Measurements from ENCODE around the gene IMMP2L.

IMMP2L gene

GRCh38 chr7:111014079-111014478 lies 548.2 kb downstream of the IMMP2L start:
- peaks cover 85% of the 10 kb centered on the region for H3K4me1 Mint-ChIP-seq
- no peaks in the 10 kb centered on the region for H3K36me3 Mint-ChIP-seq (ENCODE audit: low read depth)
- H3K9me3 Mint-ChIP-seq, result no peaks in the 10 kb centered on the region
- peak overlapping the region; percentile 28 for H3K4me3 Mint-ChIP-seq
- no peak for ATAC-seq
- DNase-seq, result no peak
- no peaks in the 10 kb centered on the region for H3K27me3 Mint-ChIP-seq
- H3K27ac Mint-ChIP-seq, result peak overlapping the region; percentile 88

GRCh38 chr7:111012799-111013675 lies 549.3 kb downstream of the IMMP2L start:
- peak overlapping the region; percentile 66 for H3K4me3 Mint-ChIP-seq
- peaks cover 77% of the 10 kb centered on the region for H3K4me1 Mint-ChIP-seq
- H3K27ac Mint-ChIP-seq, result peak overlapping the region; percentile 88
- DNase-seq, result peak; percentile 35
- H3K27me3 Mint-ChIP-seq, result no peaks in the 10 kb centered on the region
- H3K9me3 Mint-ChIP-seq, result no peaks in the 10 kb centered on the region
- H3K36me3 Mint-ChIP-seq (ENCODE audit: low read depth), result no peaks in the 10 kb centered on the region
- peak; percentile 90 for ATAC-seq

GRCh38 chr7:111012149-111012548 lies 550.1 kb downstream of the IMMP2L start:
- H3K27me3 Mint-ChIP-seq, result no peaks in the 10 kb centered on the region
- peak overlapping the region; percentile 88 for H3K27ac Mint-ChIP-seq
- DNase-seq, result no peak
- peak overlapping the region; percentile 72 for H3K4me3 Mint-ChIP-seq
- H3K9me3 Mint-ChIP-seq, result no peaks in the 10 kb centered on the region
- H3K4me1 Mint-ChIP-seq, result peaks cover 68% of the 10 kb centered on the region
- ATAC-seq, result no peak
- no peaks in the 10 kb centered on the region for H3K36me3 Mint-ChIP-seq (ENCODE audit: low read depth)

GRCh38 chr7:111011520-111011919 lies 550.8 kb downstream of the IMMP2L start:
- H3K27me3 Mint-ChIP-seq, result no peaks in the 10 kb centered on the region
- peak overlapping the region; percentile 88 for H3K27ac Mint-ChIP-seq
- ATAC-seq, result peak; percentile 21
- DNase-seq, result no peak
- peak overlapping the region; percentile 72 for H3K4me3 Mint-ChIP-seq
- no peaks in the 10 kb centered on the region for H3K36me3 Mint-ChIP-seq (ENCODE audit: low read depth)
- peaks cover 65% of the 10 kb centered on the region for H3K4me1 Mint-ChIP-seq
- no peaks in the 10 kb centered on the region for H3K9me3 Mint-ChIP-seq

GRCh38 chr7:111010798-111011197 lies 551.5 kb downstream of the IMMP2L start:
- H3K27me3 Mint-ChIP-seq, result no peaks in the 10 kb centered on the region
- H3K4me3 Mint-ChIP-seq, result peak overlapping the region; percentile 25
- no peaks in the 10 kb centered on the region for H3K36me3 Mint-ChIP-seq (ENCODE audit: low read depth)
- H3K4me1 Mint-ChIP-seq, result peaks cover 62% of the 10 kb centered on the region
- H3K9me3 Mint-ChIP-seq, result no peaks in the 10 kb centered on the region
- peak; percentile 53 for ATAC-seq
- H3K27ac Mint-ChIP-seq, result peak overlapping the region; percentile 88
- no peak for DNase-seq

- no peaks in the 10 kb centered on the region for H3K27me3 Mint-ChIP-seq
- peak overlapping the region; percentile 25 for H3K4me3 Mint-ChIP-seq
- H3K36me3 Mint-ChIP-seq (ENCODE audit: low read depth), result no peaks in the 10 kb centered on the region
- DNase-seq (no peak), ATAC-seq (no peak)
- peak overlapping the region; percentile 88 for H3K27ac Mint-ChIP-seq
- no peaks in the 10 kb centered on the region for H3K9me3 Mint-ChIP-seq
- peaks cover 50% of the 10 kb centered on the region for H3K4me1 Mint-ChIP-seq
Measured at GRCh38 chr7:111009526-111010040, 552.7 kb downstream of the IMMP2L start.

GRCh38 chr7:111006691-111007090 lies 555.6 kb downstream of the IMMP2L start:
- no peak for ATAC-seq
- H3K27ac Mint-ChIP-seq, result no peak overlapping the region
- DNase-seq, result no peak
- no peaks in the 10 kb centered on the region for H3K27me3 Mint-ChIP-seq
- no peaks in the 10 kb centered on the region for H3K36me3 Mint-ChIP-seq (ENCODE audit: low read depth)
- H3K4me3 Mint-ChIP-seq, result no peak overlapping the region
- H3K9me3 Mint-ChIP-seq, result no peaks in the 10 kb centered on the region
- H3K4me1 Mint-ChIP-seq, result peaks cover 37% of the 10 kb centered on the region

GRCh38 chr7:111006040-111006439 lies 556.3 kb downstream of the IMMP2L start:
- no peak for DNase-seq
- Mint-ChIP-seq H3K36me3 (ENCODE audit: low read depth) (no peaks in the 10 kb centered on the region), H3K4me3 (no peak overlapping the region), H3K27ac (no peak overlapping the region), H3K4me1 (peaks cover 34% of the 10 kb centered on the region), H3K27me3 (no peaks in the 10 kb centered on the region), H3K9me3 (no peaks in the 10 kb centered on the region)
- peak; percentile 64 for ATAC-seq

GRCh38 chr7:111005445-111005844 lies 556.8 kb downstream of the IMMP2L start:
- Mint-ChIP-seq H3K27me3 (no peaks in the 10 kb centered on the region), H3K4me1 (peaks cover 28% of the 10 kb centered on the region), H3K27ac (no peak overlapping the region), H3K9me3 (no peaks in the 10 kb centered on the region), H3K36me3 (ENCODE audit: low read depth) (no peaks in the 10 kb centered on the region), H3K4me3 (no peak overlapping the region)
- ATAC-seq (no peak), DNase-seq (no peak)

GRCh38 chr7:111004310-111004901 lies 557.9 kb downstream of the IMMP2L start:
- H3K9me3 Mint-ChIP-seq, result peaks cover 7% of the 10 kb centered on the region
- no peak overlapping the region for H3K4me3 Mint-ChIP-seq
- DNase-seq (no peak), ATAC-seq (peak; percentile 53)
- peaks cover 3% of the 10 kb centered on the region for H3K36me3 Mint-ChIP-seq (ENCODE audit: low read depth)
- no peaks in the 10 kb centered on the region for H3K27me3 Mint-ChIP-seq
- H3K27ac Mint-ChIP-seq, result no peak overlapping the region
- H3K4me1 Mint-ChIP-seq, result peaks cover 18% of the 10 kb centered on the region

- ATAC-seq (peak; percentile 88), DNase-seq (no peak)
- H3K27ac Mint-ChIP-seq, result no peak overlapping the region
- H3K36me3 Mint-ChIP-seq (ENCODE audit: low read depth), result peaks cover 4% of the 10 kb centered on the region
- H3K9me3 Mint-ChIP-seq, result peaks cover 11% of the 10 kb centered on the region
- no peak overlapping the region for H3K4me3 Mint-ChIP-seq
- H3K27me3 Mint-ChIP-seq, result no peaks in the 10 kb centered on the region
- peaks cover 17% of the 10 kb centered on the region for H3K4me1 Mint-ChIP-seq
Measured at GRCh38 chr7:111003883-111004282, 558.4 kb downstream of the IMMP2L start.

GRCh38 chr7:110994028-110994967 lies 568.0 kb downstream of the IMMP2L start:
- no peaks in the 10 kb centered on the region for H3K36me3 Mint-ChIP-seq (ENCODE audit: low read depth)
- H3K27ac Mint-ChIP-seq, result peak overlapping the region; percentile 59
- peak; percentile 87 for ATAC-seq
- H3K4me3 Mint-ChIP-seq, result no peak overlapping the region
- peaks cover 3% of the 10 kb centered on the region for H3K9me3 Mint-ChIP-seq
- peaks cover 32% of the 10 kb centered on the region for H3K4me1 Mint-ChIP-seq
- DNase-seq, result no peak
- no peaks in the 10 kb centered on the region for H3K27me3 Mint-ChIP-seq

GRCh38 chr7:110988890-110989501 lies 573.3 kb downstream of the IMMP2L start:
- peaks cover 25% of the 10 kb centered on the region for H3K4me1 Mint-ChIP-seq
- H3K27me3 Mint-ChIP-seq, result no peaks in the 10 kb centered on the region
- no peak overlapping the region for H3K4me3 Mint-ChIP-seq
- ATAC-seq, result no peak
- no peaks in the 10 kb centered on the region for H3K9me3 Mint-ChIP-seq
- H3K36me3 Mint-ChIP-seq (ENCODE audit: low read depth), result no peaks in the 10 kb centered on the region
- DNase-seq, result no peak
- no peak overlapping the region for H3K27ac Mint-ChIP-seq

GRCh38 chr7:110988348-110988747 lies 573.9 kb downstream of the IMMP2L start:
- Mint-ChIP-seq H3K9me3 (no peaks in the 10 kb centered on the region), H3K27ac (no peak overlapping the region)
- no peak for ATAC-seq

More at GRCh38 chr7:110988348-110988747, 573.9 kb downstream of the IMMP2L start:
- Mint-ChIP-seq H3K4me3 (no peak overlapping the region), H3K4me1 (peaks cover 25% of the 10 kb centered on the region), H3K36me3 (ENCODE audit: low read depth) (no peaks in the 10 kb centered on the region), H3K27me3 (no peaks in the 10 kb centered on the region)
- DNase-seq, result no peak
